GM23338 (cell line): ENCODE data around the gene ULK2.
"Not testable (repeated sequence)": the region's sequence is repeated elsewhere in the genome, so short reads cannot be mapped to it uniquely, and the experiment has no call there.

ENCODE experiments used
- EZH2phosphoT487 ChIP-seq: fragments of 200-600 bp; sonication (generic); IDR thresholded peaks from one replicate; pipeline ENCODE4 v1.8.1; 2018; ENCODE audit warnings: antibody characterized with exemption; ENCODE audit not compliant: unreplicated experiment
- POLR2AphosphoS5 ChIP-seq: IDR thresholded peaks from 2 replicates; pipeline ENCODE4 v1.6.1; 2016; ENCODE audit warnings: antibody characterized with exemption, low read depth
- STAT1 ChIP-seq: IDR thresholded peaks from one replicate; pipeline ENCODE4 v1.6.1; 2016; ENCODE audit warnings: antibody characterized with exemption; ENCODE audit not compliant: unreplicated experiment
- TF ChIP-seq, protein P1 (sequence below): IDR thresholded peaks from one replicate; pipeline ENCODE4 v1.6.1; 2018; ENCODE audit warnings: antibody characterized with exemption; ENCODE audit not compliant: unreplicated experiment
- TF ChIP-seq, protein P2 (sequence below), 2 experiments: fragments of 200-600 bp in 1 of 2; sonication (generic) in 1 of 2; conservative IDR thresholded peaks; 2 replicates each; pipeline versions ENCODE4 v1.5.1 to v1.6.1; 2016 to 2017; ENCODE audit warnings: antibody characterized with exemption in 2 of 2, low read depth in 2 of 2, mild to moderate bottlenecking in 2 of 2, moderate library complexity in 1 of 2

DNA sequence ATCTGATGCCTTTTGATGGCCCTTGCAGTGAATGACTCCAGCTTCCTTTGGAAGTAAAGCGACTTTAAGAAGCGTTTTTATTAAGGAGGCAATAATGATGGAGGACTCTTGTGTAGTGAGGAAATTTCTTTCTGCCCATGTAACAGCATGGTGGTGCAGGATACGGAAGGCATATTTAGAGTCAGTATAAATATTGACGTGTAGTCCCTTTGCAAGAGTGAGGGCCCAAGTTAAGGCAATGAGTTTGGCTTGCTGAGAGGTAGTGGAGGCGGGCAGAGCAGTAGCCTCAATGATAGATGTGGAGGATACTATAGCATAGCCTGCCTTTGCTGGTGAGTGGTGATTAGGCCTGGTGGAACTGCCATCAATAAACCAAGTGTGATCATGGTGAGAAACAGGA is 22.3 kb upstream of the ULK2 start:
- TF ChIP-seq, protein P1, sequence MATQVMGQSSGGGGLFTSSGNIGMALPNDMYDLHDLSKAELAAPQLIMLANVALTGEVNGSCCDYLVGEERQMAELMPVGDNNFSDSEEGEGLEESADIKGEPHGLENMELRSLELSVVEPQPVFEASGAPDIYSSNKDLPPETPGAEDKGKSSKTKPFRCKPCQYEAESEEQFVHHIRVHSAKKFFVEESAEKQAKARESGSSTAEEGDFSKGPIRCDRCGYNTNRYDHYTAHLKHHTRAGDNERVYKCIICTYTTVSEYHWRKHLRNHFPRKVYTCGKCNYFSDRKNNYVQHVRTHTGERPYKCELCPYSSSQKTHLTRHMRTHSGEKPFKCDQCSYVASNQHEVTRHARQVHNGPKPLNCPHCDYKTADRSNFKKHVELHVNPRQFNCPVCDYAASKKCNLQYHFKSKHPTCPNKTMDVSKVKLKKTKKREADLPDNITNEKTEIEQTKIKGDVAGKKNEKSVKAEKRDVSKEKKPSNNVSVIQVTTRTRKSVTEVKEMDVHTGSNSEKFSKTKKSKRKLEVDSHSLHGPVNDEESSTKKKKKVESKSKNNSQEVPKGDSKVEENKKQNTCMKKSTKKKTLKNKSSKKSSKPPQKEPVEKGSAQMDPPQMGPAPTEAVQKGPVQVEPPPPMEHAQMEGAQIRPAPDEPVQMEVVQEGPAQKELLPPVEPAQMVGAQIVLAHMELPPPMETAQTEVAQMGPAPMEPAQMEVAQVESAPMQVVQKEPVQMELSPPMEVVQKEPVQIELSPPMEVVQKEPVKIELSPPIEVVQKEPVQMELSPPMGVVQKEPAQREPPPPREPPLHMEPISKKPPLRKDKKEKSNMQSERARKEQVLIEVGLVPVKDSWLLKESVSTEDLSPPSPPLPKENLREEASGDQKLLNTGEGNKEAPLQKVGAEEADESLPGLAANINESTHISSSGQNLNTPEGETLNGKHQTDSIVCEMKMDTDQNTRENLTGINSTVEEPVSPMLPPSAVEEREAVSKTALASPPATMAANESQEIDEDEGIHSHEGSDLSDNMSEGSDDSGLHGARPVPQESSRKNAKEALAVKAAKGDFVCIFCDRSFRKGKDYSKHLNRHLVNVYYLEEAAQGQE = not testable (repeated sequence)
- not testable (repeated sequence) for TF ChIP-seq POLR2AphosphoS5, EZH2phosphoT487, STAT1
- TF ChIP-seq, protein P2, sequence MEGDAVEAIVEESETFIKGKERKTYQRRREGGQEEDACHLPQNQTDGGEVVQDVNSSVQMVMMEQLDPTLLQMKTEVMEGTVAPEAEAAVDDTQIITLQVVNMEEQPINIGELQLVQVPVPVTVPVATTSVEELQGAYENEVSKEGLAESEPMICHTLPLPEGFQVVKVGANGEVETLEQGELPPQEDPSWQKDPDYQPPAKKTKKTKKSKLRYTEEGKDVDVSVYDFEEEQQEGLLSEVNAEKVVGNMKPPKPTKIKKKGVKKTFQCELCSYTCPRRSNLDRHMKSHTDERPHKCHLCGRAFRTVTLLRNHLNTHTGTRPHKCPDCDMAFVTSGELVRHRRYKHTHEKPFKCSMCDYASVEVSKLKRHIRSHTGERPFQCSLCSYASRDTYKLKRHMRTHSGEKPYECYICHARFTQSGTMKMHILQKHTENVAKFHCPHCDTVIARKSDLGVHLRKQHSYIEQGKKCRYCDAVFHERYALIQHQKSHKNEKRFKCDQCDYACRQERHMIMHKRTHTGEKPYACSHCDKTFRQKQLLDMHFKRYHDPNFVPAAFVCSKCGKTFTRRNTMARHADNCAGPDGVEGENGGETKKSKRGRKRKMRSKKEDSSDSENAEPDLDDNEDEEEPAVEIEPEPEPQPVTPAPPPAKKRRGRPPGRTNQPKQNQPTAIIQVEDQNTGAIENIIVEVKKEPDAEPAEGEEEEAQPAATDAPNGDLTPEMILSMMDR (conservative IDR thresholded peaks at IDR 0.05; ENCODE audit: low read depth in 2 of 2) = not testable (repeated sequence)
